ENCODE data around the gene MN1. TPM values are rescaled to one million over a fixed set of nuclear protein-coding genes. Genes with fewer than 3 reads are reported as not detected.

The MN1 gene
- total RNA-seq, 1 donor from 2014 or later, result 6.1 TPM

DNA sequence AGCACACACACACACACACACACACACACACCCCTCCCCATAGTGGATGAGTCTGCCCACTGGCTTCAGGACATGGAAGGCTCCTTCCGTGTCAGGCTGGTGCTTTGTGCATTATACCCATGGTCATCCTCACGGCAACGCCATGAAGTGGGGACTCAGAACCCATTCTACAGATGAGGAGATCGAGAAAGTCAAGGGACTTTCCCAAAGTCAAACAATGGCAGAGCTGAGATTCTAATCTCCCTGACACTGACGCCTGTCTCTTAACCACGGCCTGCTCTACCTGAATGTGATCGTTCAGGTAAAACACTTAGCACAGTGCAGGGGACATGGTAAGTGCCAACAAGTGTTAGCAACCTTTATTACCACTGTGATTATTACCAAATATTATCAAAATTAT, 4.3 kb upstream of the MN1 start:
- H3K36me3 ChIP-seq, result no peaks in the 10 kb centered on the region
- no peaks in the 10 kb centered on the region for H3K9me3 ChIP-seq
- intact Hi-C loops (cut with DNase I), result loop anchor here (10.0 kb wide), 4 partner anchors 69 to 1131 kb away; no protein-coding TSS in a partner anchor
- H3K27ac ChIP-seq, result no peak overlapping the region
- no peak for DNase-seq (ENCODE audit: extremely low spot score in 2 of 2)
- no peak overlapping the region for H3K4me3 ChIP-seq
- no peaks in the 10 kb centered on the region for H3K27me3 ChIP-seq
- peaks cover 33% of the 10 kb centered on the region for H3K4me1 ChIP-seq
- no peak for TF ChIP-seq POLR2A (IDR thresholded peaks at IDR 0.05)
- TF ChIP-seq, protein P1, sequence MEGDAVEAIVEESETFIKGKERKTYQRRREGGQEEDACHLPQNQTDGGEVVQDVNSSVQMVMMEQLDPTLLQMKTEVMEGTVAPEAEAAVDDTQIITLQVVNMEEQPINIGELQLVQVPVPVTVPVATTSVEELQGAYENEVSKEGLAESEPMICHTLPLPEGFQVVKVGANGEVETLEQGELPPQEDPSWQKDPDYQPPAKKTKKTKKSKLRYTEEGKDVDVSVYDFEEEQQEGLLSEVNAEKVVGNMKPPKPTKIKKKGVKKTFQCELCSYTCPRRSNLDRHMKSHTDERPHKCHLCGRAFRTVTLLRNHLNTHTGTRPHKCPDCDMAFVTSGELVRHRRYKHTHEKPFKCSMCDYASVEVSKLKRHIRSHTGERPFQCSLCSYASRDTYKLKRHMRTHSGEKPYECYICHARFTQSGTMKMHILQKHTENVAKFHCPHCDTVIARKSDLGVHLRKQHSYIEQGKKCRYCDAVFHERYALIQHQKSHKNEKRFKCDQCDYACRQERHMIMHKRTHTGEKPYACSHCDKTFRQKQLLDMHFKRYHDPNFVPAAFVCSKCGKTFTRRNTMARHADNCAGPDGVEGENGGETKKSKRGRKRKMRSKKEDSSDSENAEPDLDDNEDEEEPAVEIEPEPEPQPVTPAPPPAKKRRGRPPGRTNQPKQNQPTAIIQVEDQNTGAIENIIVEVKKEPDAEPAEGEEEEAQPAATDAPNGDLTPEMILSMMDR (IDR thresholded peaks at IDR 0.05), result no peak
- TF ChIP-seq POLR2AphosphoS5 (IDR thresholded peaks at IDR 0.05; ENCODE audit: insufficient read depth in 1 of 2, low read depth in 1 of 2), result no peak

DNA sequence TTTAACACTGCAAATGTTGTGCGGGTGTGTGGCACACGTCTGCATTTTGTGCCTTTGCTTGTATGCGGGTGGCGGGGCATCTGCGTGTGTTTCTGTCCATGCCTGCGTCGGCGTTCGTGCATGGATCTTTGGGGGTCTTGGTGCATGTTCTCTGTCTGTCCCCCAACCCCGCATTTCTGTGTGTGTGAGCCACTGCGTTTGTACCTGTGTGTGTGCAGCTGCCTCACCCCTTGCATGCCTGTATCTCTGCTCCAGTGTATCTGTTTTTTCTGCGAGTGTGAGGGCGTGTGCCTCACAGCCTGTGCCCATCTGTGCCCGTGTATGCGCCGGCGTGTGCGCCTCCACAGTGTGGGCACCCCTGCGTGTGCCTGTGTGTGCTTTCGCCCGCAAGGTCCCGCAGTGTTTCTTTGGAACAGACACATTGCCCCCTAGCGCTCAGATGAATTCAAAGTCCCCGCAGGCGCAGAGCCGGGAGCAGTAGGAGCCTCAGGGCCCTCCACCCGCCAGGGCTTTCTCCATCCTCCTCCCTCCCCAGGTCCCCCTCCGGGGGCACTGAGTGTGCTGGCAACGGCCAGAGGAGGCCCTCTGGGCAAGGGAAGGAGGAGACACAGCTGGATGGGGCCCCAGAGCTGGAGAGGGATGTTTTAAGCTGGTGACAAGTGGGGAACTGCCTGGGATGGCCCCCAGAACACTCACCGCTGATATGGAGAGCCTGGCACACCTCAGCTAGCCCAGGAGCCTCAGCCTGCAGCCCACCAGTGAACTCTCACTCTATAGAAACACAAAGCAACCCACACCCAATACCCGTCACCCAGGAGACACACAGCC, 3.1 kb upstream of the MN1 start:
- Histone ChIP-seq H3K27ac (no peak overlapping the region), H3K9me3 (no peaks in the 10 kb centered on the region), H3K36me3 (no peaks in the 10 kb centered on the region), H3K4me1 (peaks cover 34% of the 10 kb centered on the region), H3K4me3 (no peak overlapping the region), H3K27me3 (no peaks in the 10 kb centered on the region)
- no peak for TF ChIP-seq POLR2A (IDR thresholded peaks at IDR 0.05)
- TF ChIP-seq POLR2AphosphoS5 (IDR thresholded peaks at IDR 0.05; ENCODE audit: insufficient read depth in 1 of 2, low read depth in 1 of 2), result peak in 1 of 2 donors; percentile 10
- TF ChIP-seq, protein P1 (IDR thresholded peaks at IDR 0.05), result peak; percentile 37 to 62 (median 52)
- intact Hi-C loops (cut with DNase I), result loop anchor here (5.0 to 10.0 kb wide), 5 partner anchors 70 to 1130 kb away; no protein-coding TSS in a partner anchor
- DNase-seq (ENCODE audit: extremely low spot score in 2 of 2), result no peak

DNA sequence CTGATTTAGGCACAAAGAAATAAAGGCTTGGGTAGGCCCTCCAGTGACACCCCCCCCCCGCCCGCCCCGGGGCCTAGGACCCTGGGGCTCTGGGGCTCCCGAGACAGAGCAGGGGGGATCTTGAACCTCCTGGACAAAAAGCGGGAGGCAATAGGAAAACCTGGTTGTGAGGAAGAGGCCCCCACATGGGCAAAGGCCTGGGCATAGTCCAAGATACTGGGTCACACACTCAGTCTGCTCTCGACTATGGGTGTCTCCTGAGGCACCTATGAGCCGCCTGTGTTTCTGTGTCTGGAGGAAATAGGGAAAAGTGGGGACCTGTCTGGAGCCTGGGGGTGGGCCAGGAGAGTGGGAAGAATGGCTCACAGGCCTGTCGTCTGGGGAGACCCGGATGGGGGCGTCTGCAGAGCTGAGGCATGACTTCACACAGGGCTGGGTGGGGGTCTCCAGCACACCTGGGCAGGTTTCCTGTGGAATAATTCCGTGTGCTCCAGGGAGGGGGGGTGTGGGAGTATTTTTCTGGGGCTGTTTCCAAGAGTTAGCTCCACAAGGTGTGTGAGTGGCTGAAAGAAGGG, 2.4 kb upstream of the MN1 start:
- DNase-seq (ENCODE audit: extremely low spot score in 2 of 2), result no peak

DNA sequence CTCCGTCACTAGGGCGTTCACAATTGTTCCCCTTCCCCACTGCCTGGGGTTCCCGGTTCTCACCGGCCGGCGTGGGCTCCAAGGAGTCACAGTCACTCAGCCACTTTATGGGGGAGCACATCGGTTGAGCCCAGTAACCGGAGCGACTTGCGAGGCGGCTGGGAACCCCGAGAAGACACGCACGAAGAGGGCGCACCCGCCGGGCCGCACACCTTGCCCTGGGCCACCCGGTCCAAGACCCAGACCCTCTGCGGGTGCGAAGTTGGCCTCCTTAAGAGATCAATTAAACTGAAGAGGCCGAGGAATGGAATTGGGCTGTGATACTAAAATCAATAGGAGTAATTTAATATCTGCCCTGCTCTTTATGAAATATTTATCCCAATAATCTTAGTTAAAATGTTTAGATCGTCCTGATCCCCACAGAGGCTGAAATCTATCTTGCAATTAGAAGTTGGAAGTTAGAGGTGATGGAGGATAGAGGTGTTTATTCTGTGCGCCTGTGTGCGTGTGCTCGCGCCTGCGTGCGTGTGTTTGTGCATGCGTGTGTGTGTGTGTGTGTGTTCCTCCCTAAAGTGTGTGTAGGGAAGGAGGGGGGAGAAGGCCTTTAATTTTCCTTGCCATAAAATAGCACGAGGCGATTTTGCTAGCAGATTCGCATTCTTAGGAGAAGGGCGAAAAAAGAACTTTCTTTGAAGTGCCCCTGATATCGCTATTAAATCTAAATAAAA, 954 bp upstream of the MN1 start:
- DNase-seq (ENCODE audit: extremely low spot score in 2 of 2), result no peak
- TF ChIP-seq POLR2AphosphoS5 (IDR thresholded peaks at IDR 0.05; ENCODE audit: insufficient read depth in 1 of 2, low read depth in 1 of 2), result no peak
- TF ChIP-seq POLR2A (IDR thresholded peaks at IDR 0.05), result no peak
- TF ChIP-seq, protein P1 (IDR thresholded peaks at IDR 0.05), result no peak
- Histone ChIP-seq H3K4me3 (peak overlapping the region; percentile 55 to 72), H3K4me1 (peaks cover 48% of the 10 kb centered on the region), H3K9me3 (no peaks in the 10 kb centered on the region), H3K27me3 (no peaks in the 10 kb centered on the region), H3K36me3 (no peaks in the 10 kb centered on the region), H3K27ac (peak overlapping the region; percentile 86)
- intact Hi-C loops (cut with DNase I), result loop anchor here (5.0 to 10.0 kb wide), 5 partner anchors 72 to 1128 kb away; no protein-coding TSS in a partner anchor

More for the DNA sequence above, 2.4 kb upstream of the MN1 start:
- no peaks in the 10 kb centered on the region for H3K27me3 ChIP-seq
- H3K36me3 ChIP-seq, result no peaks in the 10 kb centered on the region
- H3K4me3 ChIP-seq, result no peak overlapping the region
- intact Hi-C loops (cut with DNase I), result loop anchor here (5.0 to 10.0 kb wide), 5 partner anchors 71 to 1129 kb away; no protein-coding TSS in a partner anchor
- peaks cover 38% of the 10 kb centered on the region for H3K4me1 ChIP-seq
- H3K27ac ChIP-seq, result no peak overlapping the region
- no peaks in the 10 kb centered on the region for H3K9me3 ChIP-seq
- TF ChIP-seq, protein P1 (IDR thresholded peaks at IDR 0.05), result no peak
- TF ChIP-seq POLR2AphosphoS5 (IDR thresholded peaks at IDR 0.05; ENCODE audit: insufficient read depth in 1 of 2, low read depth in 1 of 2) (no peak), POLR2A (IDR thresholded peaks at IDR 0.05) (no peak)

All from vagina (tissue), 2 donors.